ENCODE data around the gene OSGIN1. TPM values are rescaled to one million over a fixed set of nuclear protein-coding genes. Genes with fewer than 3 reads are reported as not detected.

The OSGIN1 gene
- total and polyA plus RNA-seq, 2 donors from 2014 or later: 6.3 to 14.5 TPM

DNA sequence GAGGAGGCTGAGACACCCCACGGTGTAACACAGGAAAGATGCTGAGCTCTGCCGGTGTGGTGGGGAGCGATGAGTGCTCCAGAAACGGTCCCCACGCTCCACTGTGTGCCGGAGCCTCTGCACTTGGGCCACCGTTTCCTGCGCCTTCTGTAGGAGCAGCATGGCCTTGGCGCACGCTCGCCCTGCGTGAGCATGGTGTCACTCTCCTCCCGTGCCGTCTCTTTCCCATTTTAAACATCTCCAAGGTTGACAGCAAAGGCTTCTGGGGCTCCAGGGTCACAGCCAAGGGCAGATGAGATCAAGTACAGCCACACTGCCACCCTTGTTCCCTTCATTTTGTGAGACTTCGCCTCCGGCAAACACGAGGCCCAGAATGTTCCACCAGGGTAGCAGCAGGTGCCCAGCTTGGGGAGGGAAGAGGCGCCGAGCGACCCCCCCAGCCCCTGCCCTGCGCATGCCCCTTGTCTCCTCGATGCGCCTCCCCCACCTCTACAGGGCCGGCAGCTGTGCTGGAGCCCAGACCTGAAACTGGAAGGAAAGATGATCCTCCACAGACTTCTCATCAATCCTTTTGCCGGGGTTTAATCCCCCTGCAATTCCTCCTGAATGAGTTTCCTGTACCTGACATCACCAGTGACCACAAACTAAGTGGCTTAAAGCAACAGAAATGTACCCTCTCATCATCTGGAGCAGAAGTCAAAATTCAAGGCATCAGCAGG is 19.9 kb upstream of the OSGIN1 start:
- no peaks in the 10 kb centered on the region for H3K27me3 ChIP-seq (ENCODE audit: control insufficient read depth, insufficient read depth, low read length)
- no peaks in the 10 kb centered on the region for H3K4me1 ChIP-seq (ENCODE audit: control insufficient read depth in 2 of 3, insufficient read depth in 2 of 3, low read depth in 1 of 3, low read length in 3 of 3)
- intact Hi-C loops (cut with DNase I): no loop called here
- H3K4me3 ChIP-seq (ENCODE audit: low read length in 3 of 3): no peak overlapping the region
- DNase-seq (no peak), FAIRE-seq (no peak)
- H3K27ac ChIP-seq (ENCODE audit: low read depth in 2 of 2, low read length in 2 of 2): no peak overlapping the region
- H3K9me3 ChIP-seq (ENCODE audit: control insufficient read depth in 2 of 3, insufficient read depth in 1 of 3, low read length in 3 of 3): no peaks in the 10 kb centered on the region
- H3K9ac ChIP-seq (ENCODE audit: low read length in 3 of 3): no peak overlapping the region
- TF ChIP-seq, protein P1, sequence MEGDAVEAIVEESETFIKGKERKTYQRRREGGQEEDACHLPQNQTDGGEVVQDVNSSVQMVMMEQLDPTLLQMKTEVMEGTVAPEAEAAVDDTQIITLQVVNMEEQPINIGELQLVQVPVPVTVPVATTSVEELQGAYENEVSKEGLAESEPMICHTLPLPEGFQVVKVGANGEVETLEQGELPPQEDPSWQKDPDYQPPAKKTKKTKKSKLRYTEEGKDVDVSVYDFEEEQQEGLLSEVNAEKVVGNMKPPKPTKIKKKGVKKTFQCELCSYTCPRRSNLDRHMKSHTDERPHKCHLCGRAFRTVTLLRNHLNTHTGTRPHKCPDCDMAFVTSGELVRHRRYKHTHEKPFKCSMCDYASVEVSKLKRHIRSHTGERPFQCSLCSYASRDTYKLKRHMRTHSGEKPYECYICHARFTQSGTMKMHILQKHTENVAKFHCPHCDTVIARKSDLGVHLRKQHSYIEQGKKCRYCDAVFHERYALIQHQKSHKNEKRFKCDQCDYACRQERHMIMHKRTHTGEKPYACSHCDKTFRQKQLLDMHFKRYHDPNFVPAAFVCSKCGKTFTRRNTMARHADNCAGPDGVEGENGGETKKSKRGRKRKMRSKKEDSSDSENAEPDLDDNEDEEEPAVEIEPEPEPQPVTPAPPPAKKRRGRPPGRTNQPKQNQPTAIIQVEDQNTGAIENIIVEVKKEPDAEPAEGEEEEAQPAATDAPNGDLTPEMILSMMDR (IDR thresholded peaks at IDR 0.05; ENCODE audit: borderline replicate concordance, extremely low read depth, insufficient read depth): no peak
- H3K36me3 ChIP-seq (ENCODE audit: control insufficient read depth in 2 of 3, insufficient read depth in 3 of 3, low read length in 3 of 3): peaks cover 0 to 3% (median 0%) of the 10 kb centered on the region in 3 donors

DNA sequence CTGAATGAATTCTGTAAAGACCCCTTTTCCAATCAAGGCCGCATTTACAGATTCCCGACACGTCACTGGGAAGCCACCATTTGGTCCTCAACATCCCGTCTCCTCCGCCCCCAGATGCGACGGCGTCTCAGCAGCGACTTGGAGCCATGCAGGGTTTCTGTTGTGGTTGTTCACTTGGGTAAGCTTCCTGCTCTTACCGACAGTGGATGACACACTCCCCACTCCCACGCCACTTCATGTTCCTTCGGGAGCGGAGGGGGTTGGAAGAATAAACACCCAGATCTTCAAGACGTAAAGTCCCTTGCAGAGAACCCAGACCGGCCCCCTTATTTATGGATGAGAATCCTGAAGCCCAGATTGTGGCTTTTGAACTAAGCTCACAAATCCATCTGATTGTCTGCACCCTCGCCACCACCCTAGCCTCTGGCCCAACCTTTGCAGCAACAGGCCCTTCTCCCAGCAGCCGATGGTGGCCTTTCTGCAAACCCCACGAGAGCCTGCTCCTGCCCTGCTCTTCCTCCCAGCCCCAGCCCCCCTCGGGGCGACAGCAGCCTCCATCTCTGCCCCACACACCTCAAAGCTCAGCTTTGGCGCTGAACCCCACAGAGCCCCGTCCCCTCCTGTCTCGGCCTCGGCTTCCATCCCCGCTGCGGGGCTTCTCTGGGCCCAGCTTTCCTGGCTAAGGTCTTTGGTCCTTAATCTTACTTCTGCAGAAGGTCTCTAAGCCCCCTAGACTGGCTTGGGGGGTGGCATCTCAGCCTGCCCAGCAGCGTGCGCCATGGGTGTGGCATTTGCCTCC is 19.0 kb upstream of the OSGIN1 start:
- no peak overlapping the region for H3K4me3 ChIP-seq (ENCODE audit: low read length in 3 of 3)
- no peaks in the 10 kb centered on the region for H3K4me1 ChIP-seq (ENCODE audit: control insufficient read depth in 2 of 3, insufficient read depth in 2 of 3, low read depth in 1 of 3, low read length in 3 of 3)
- TF ChIP-seq, protein P1 (IDR thresholded peaks at IDR 0.05; ENCODE audit: borderline replicate concordance, extremely low read depth, insufficient read depth): no peak
- H3K36me3 ChIP-seq (ENCODE audit: control insufficient read depth in 2 of 3, insufficient read depth in 3 of 3, low read length in 3 of 3): no peaks in the 10 kb centered on the region
- FAIRE-seq (no peak), DNase-seq (peak in 1 of 5 donors; percentile 67)
- H3K9ac ChIP-seq (ENCODE audit: low read length in 3 of 3): no peak overlapping the region
- H3K27me3 ChIP-seq (ENCODE audit: control insufficient read depth, insufficient read depth, low read length): no peaks in the 10 kb centered on the region
- no peaks in the 10 kb centered on the region for H3K9me3 ChIP-seq (ENCODE audit: control insufficient read depth in 2 of 3, insufficient read depth in 1 of 3, low read length in 3 of 3)
- intact Hi-C loops (cut with DNase I): no loop called here
- H3K27ac ChIP-seq (ENCODE audit: low read depth in 2 of 2, low read length in 2 of 2): no peak overlapping the region

DNA sequence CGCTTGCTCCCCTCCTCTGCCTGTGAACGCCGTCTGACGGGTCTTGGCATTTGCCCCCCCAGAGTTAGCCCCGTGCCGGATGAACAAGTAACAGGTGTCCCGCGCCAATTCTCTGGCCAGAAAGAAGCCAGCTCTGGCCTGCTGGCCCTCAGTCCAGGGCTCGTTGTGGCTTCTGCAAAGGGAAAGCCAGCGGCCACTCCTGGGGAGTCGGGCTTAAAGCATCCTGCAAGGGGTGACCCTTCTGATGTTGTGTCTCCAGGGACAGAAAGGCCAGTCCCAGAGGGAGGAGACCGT is 18.4 kb upstream of the OSGIN1 start:
- Histone ChIP-seq H3K27ac (ENCODE audit: low read depth in 2 of 2, low read length in 2 of 2) (no peak overlapping the region), H3K4me1 (ENCODE audit: control insufficient read depth in 2 of 3, insufficient read depth in 2 of 3, low read depth in 1 of 3, low read length in 3 of 3) (no peaks in the 10 kb centered on the region), H3K36me3 (ENCODE audit: control insufficient read depth in 2 of 3, insufficient read depth in 3 of 3, low read length in 3 of 3) (no peaks in the 10 kb centered on the region), H3K9me3 (ENCODE audit: control insufficient read depth in 2 of 3, insufficient read depth in 1 of 3, low read length in 3 of 3) (no peaks in the 10 kb centered on the region), H3K9ac (ENCODE audit: low read length in 3 of 3) (no peak overlapping the region), H3K4me3 (ENCODE audit: low read length in 3 of 3) (no peak overlapping the region), H3K27me3 (ENCODE audit: control insufficient read depth, insufficient read depth, low read length) (no peaks in the 10 kb centered on the region)
- TF ChIP-seq, protein P1 (IDR thresholded peaks at IDR 0.05; ENCODE audit: borderline replicate concordance, extremely low read depth, insufficient read depth): no peak
- DNase-seq (no peak), FAIRE-seq (no peak)
- intact Hi-C loops (cut with DNase I): no loop called here

Measured in kidney (tissue), 14 donors.